Liver (tissue), 9 donors: ENCODE data around the gene FAM171A1. TPM values are rescaled to one million over a fixed set of nuclear protein-coding genes. Genes with fewer than 3 reads are reported as not detected.
"Not testable (repeated sequence)": the region's sequence is repeated elsewhere in the genome, so short reads cannot be mapped to it uniquely, and the experiment has no call there.

Source experiments
- DNase-seq: peaks from one replicate; pipeline ENCODE4 v3.0.0-alpha.2; 2017; ENCODE audit warnings: low spot score
- H3K27ac ChIP-seq, 2 donors: one replicate each; pipeline ENCODE4 v1.7.0; 2013; ENCODE audit warnings: inconsistent platforms in 2 of 2, low read length in 2 of 2, control low read depth in 1 of 2, low read depth in 1 of 2, mild to moderate bottlenecking in 1 of 2
- H3K27me3 ChIP-seq, 4 donors: one replicate each; pipeline versions ENCODE4 v1.6.1 to v1.7.0; 2013; ENCODE audit warnings: low read length in 3 of 4, inconsistent platforms in 1 of 4, mild to moderate bottlenecking in 1 of 4, moderate library complexity in 1 of 4; ENCODE audit not compliant: control insufficient read depth in 4 of 4, insufficient read depth in 4 of 4
- H3K36me3 ChIP-seq, 4 donors: one replicate each; pipeline versions ENCODE4 v1.6.1 to v1.7.0; 2013; ENCODE audit warnings: low read length in 3 of 4, mild to moderate bottlenecking in 3 of 4, low read depth in 1 of 4, moderate library complexity in 1 of 4; ENCODE audit not compliant: control insufficient read depth in 4 of 4, insufficient read depth in 3 of 4
- H3K4me1 ChIP-seq, 4 donors: one replicate each; pipeline versions ENCODE4 v1.6.1 to v1.7.0; 2013; ENCODE audit warnings: low read length in 3 of 4, mild to moderate bottlenecking in 3 of 4, moderate library complexity in 1 of 4; ENCODE audit not compliant: control insufficient read depth in 4 of 4, insufficient read depth in 4 of 4
- H3K4me3 ChIP-seq, 3 donors: one replicate each; pipeline versions ENCODE4 v1.6.1 to v1.7.0; 2013; ENCODE audit warnings: low read length in 3 of 3, control low read depth in 1 of 3, low read depth in 1 of 3, mild to moderate bottlenecking in 1 of 3
- H3K9ac ChIP-seq, 2 donors: one replicate each; pipeline ENCODE4 v1.7.0; 2013; ENCODE audit warnings: low read length in 2 of 2, mild to moderate bottlenecking in 2 of 2, moderate library complexity in 2 of 2, control low read depth in 1 of 2, low read depth in 1 of 2
- H3K9me3 ChIP-seq, 4 donors: one replicate each; pipeline versions ENCODE4 v1.6.1 to v1.7.0; 2013; ENCODE audit warnings: low read length in 3 of 4; ENCODE audit not compliant: control insufficient read depth in 4 of 4
- ATF3 ChIP-seq: IDR thresholded peaks from 2 replicates; pipeline ENCODE4 v1.6.1; 2016; ENCODE audit warnings: antibody characterized with exemption
- CTCF ChIP-seq: fragments of 150-350 bp; IDR thresholded peaks from 2 replicates; pipeline ENCODE4 v1.5.1; 2017; ENCODE audit warnings: improper control_type of control experiment, low read depth, low read length; ENCODE audit not compliant: missing input control
- EGR1 ChIP-seq, 2 donors: IDR thresholded peaks; 2 replicates each; pipeline ENCODE4 v1.6.1; 2016 to 2018; ENCODE audit warnings: antibody characterized with exemption in 2 of 2, low read depth in 2 of 2
- FOXA1 ChIP-seq: IDR thresholded peaks from 2 replicates; pipeline ENCODE4 v1.6.1; 2016; ENCODE audit warnings: antibody characterized with exemption
- FOXA2 ChIP-seq: IDR thresholded peaks from 2 replicates; pipeline ENCODE4 v1.6.1; 2016; ENCODE audit warnings: antibody characterized with exemption
- GABPA ChIP-seq, 2 donors: IDR thresholded peaks in 1 of 2; conservative IDR thresholded peaks in 1 of 2; 2 replicates each; pipeline ENCODE4 v1.6.1; 2016; ENCODE audit warnings: antibody characterized with exemption in 2 of 2, mild to moderate bottlenecking in 1 of 2, moderate library complexity in 1 of 2
- HNF4A ChIP-seq, 2 donors: conservative IDR thresholded peaks; 2 replicates each; pipeline ENCODE4 v1.6.1; 2016; ENCODE audit warnings: antibody characterized with exemption in 2 of 2, mild to moderate bottlenecking in 2 of 2
- HNF4G ChIP-seq: IDR thresholded peaks from 2 replicates; pipeline ENCODE4 v1.6.1; 2016; ENCODE audit warnings: antibody characterized with exemption
- JUND ChIP-seq, 2 donors: IDR thresholded peaks; 2 replicates each; pipeline ENCODE4 v1.6.1; 2016; ENCODE audit warnings: antibody characterized with exemption in 2 of 2
- MAX ChIP-seq: IDR thresholded peaks from 2 replicates; pipeline ENCODE4 v1.6.1; 2016; ENCODE audit warnings: antibody characterized with exemption
- NR2F2 ChIP-seq: IDR thresholded peaks from 2 replicates; pipeline ENCODE4 v1.6.1; 2016; ENCODE audit warnings: antibody characterized with exemption
- RAD21 ChIP-seq, 2 donors: IDR thresholded peaks; 2 replicates each; pipeline ENCODE4 v1.6.1; 2016; ENCODE audit warnings: antibody characterized with exemption in 2 of 2, mild to moderate bottlenecking in 2 of 2
- REST ChIP-seq: IDR thresholded peaks from 2 replicates; pipeline ENCODE4 v1.6.1; 2016; ENCODE audit warnings: antibody characterized with exemption, mild to moderate bottlenecking
- RXRA ChIP-seq, 2 donors: IDR thresholded peaks; 2 replicates each; pipeline ENCODE4 v1.6.1; 2017 to 2018; ENCODE audit warnings: antibody characterized with exemption in 2 of 2, mild to moderate bottlenecking in 1 of 2
- SP1 ChIP-seq: IDR thresholded peaks from 2 replicates; pipeline ENCODE4 v1.6.1; 2018; ENCODE audit warnings: antibody characterized with exemption, mild to moderate bottlenecking
- TAF1 ChIP-seq: conservative IDR thresholded peaks from 2 replicates; pipeline ENCODE4 v1.6.1; 2016; ENCODE audit warnings: antibody characterized with exemption, mild to moderate bottlenecking
- YY1 ChIP-seq: IDR thresholded peaks from 2 replicates; pipeline ENCODE4 v1.6.1; 2016; ENCODE audit warnings: antibody characterized with exemption, mild to moderate bottlenecking
- ZBTB33 ChIP-seq: IDR thresholded peaks from 2 replicates; pipeline ENCODE4 v1.6.1; 2016; ENCODE audit warnings: antibody characterized with exemption
- WGBS: extraction: QIAGEN DNeasy Blood & Tissue Kit; methylation state at CpG from one replicate; pipeline ENCODE4 v1.1.7; 2013; 5-methylcytosine and 5-hydroxymethylcytosine counted together
- polyA plus RNA-seq, 2 donors: library from polyadenylated mRNA; stranded (reverse) in 1 of 2; unstranded in 1 of 2; fragments of 200-250 nt in 1 of 2; fragments of >200 nt in 1 of 2; fragmentation: Nextera tagmentation in 1 of 2; extraction: Ambion mirVana in 1 of 2; gene quantifications; one replicate each; pipeline versions ENCODE4 v1.2.1 to v1.2.3, GENCODE V29; 2013 to 2015
- total RNA-seq, 2 donors: library from RNA; depleted of rRNA; stranded (reverse); fragments of >200 nt; gene quantifications; one replicate each; pipeline ENCODE4 v1.2.3, GENCODE V29; 2014
- donor health status: healthy.
- donor health status: healthy.
- donor health status: healthy.
- donor health status: healthy.
- donor health status: healthy.

FAM171A1 gene
- total and polyA plus RNA-seq, 4 donors = 2.5 to 10.2 (median 7.7) TPM

GRCh38 chr10:15333909-15334649 is 37.0 kb downstream of the FAM171A1 start:
- 44% methylated on average over 6 of the region's 6 CpGs for WGBS
- no peak for DNase-seq
- H3K4me1 ChIP-seq = peaks cover 16 to 31% (median 27%) of the 10 kb centered on the region in 4 donors
- H3K36me3 ChIP-seq = no peaks in the 10 kb centered on the region
- H3K27ac ChIP-seq = peak overlapping the region; percentile 42 to 75
- H3K9me3 ChIP-seq = no peaks in the 10 kb centered on the region
- H3K27me3 ChIP-seq = no peaks in the 10 kb centered on the region
- peak overlapping the region in 1 of 3 donors; percentile 18 for H3K4me3 ChIP-seq
- H3K9ac ChIP-seq = no peak overlapping the region
- TF ChIP-seq SP1 (peak; percentile 66), MAX (peak; percentile 88), JUND (IDR thresholded peaks at IDR 0.05) (peak in 1 of 2 donors; percentile 53), HNF4A (conservative IDR thresholded peaks at IDR 0.05) (peak; percentile 56 to 78), YY1 (peak; percentile 77), RXRA (IDR thresholded peaks at IDR 0.05) (peak; percentile 53 to 84), GABPA (IDR thresholded peaks at IDR 0.05 in 1 of 2, conservative IDR thresholded peaks at IDR 0.05 in 1 of 2) (no peak), FOXA1 (no peak), CTCF (no peak), EGR1 (IDR thresholded peaks at IDR 0.05; ENCODE audit: low read depth in 2 of 2) (peak in 1 of 2 donors; percentile 16), ZBTB33 (peak; percentile 45), FOXA2 (peak; percentile 50), ATF3 (no peak), TAF1 (no peak), REST (peak; percentile 52), RAD21 (IDR thresholded peaks at IDR 0.05) (peak; percentile 23 to 27), NR2F2 (no peak), HNF4G (no peak)

- H3K4me3 ChIP-seq, H3K36me3 ChIP-seq, DNase-seq, H3K9ac ChIP-seq, H3K27me3 ChIP-seq, H3K9me3 ChIP-seq: not testable (repeated sequence)
- peak overlapping the region in 1 of 2 donors; percentile 70 for H3K27ac ChIP-seq
- H3K4me1 ChIP-seq = peaks cover 16 to 31% (median 27%) of the 10 kb centered on the region in 4 donors
- WGBS = 89% methylated on average over 8 of the region's 8 CpGs
Measured at GRCh38 chr10:15333181-15333580, 37.9 kb downstream of the FAM171A1 start.
